GM06990 (cell line): Measurements from ENCODE around the gene WT1.

Experiments used
- DNase-seq: peaks from one replicate; pipeline ENCODE4 v3.0.0-alpha.2; 2011; ENCODE audit not compliant: insufficient read length; ENCODE audit errors: extremely low read depth
- H3K27me3 ChIP-seq: replicated peaks from 2 replicates; pipeline ENCODE4 v1.6.0; 2011; ENCODE audit warnings: low read length; ENCODE audit not compliant: control insufficient read depth, insufficient read depth
- H3K36me3 ChIP-seq: 2 replicates; pipeline ENCODE4 v1.5.1; 2011; ENCODE audit warnings: low read length; ENCODE audit not compliant: control insufficient read depth, insufficient read depth
- H3K4me3 ChIP-seq: replicated peaks from 2 replicates; pipeline ENCODE4 v1.5.1; 2011; ENCODE audit warnings: low read depth, mild to moderate bottlenecking, control low read depth, low read length
- CTCF ChIP-seq: IDR thresholded peaks from 2 replicates; pipeline ENCODE4 v1.5.1; 2011; ENCODE audit warnings: low read length, control low read depth, mild to moderate bottlenecking, inconsistent platforms; ENCODE audit not compliant: insufficient read depth, poor library complexity, severe bottlenecking

Gene WT1

GRCh38 chr11:32400670-32401369 lies 34.5 kb downstream of the WT1 start:
- no peaks in the 10 kb centered on the region for H3K36me3 ChIP-seq
- no peak for TF ChIP-seq CTCF
- H3K4me3 ChIP-seq: no peak overlapping the region
- peaks cover 1% of the 10 kb centered on the region for H3K27me3 ChIP-seq
- DNase-seq: no peak

GRCh38 chr11:32400196-32400595 lies 35.1 kb downstream of the WT1 start:
- Histone ChIP-seq H3K4me3 (no peak overlapping the region), H3K27me3 (peaks cover 1% of the 10 kb centered on the region), H3K36me3 (no peaks in the 10 kb centered on the region)
- no peak for TF ChIP-seq CTCF
- no peak for DNase-seq

- no peak for TF ChIP-seq CTCF
- Histone ChIP-seq H3K36me3 (no peaks in the 10 kb centered on the region), H3K4me3 (no peak overlapping the region), H3K27me3 (peaks cover 1% of the 10 kb centered on the region)
- no peak for DNase-seq
These were observed 38.3 kb downstream of the WT1 start for GRCh38 chr11:32396991-32397390.

- DNase-seq: no peak
- Histone ChIP-seq H3K27me3 (peaks cover 1% of the 10 kb centered on the region), H3K36me3 (no peaks in the 10 kb centered on the region), H3K4me3 (peak overlapping the region; percentile 26; the same call in 1 of the 2 replicates)
- no peak for TF ChIP-seq CTCF
These were observed 39.0 kb downstream of the WT1 start for GRCh38 chr11:32396331-32396730.

GRCh38 chr11:32395127-32395526 lies 40.2 kb downstream of the WT1 start:
- peaks cover 1% of the 10 kb centered on the region for H3K27me3 ChIP-seq
- no peak overlapping the region for H3K4me3 ChIP-seq
- no peak for DNase-seq
- no peaks in the 10 kb centered on the region for H3K36me3 ChIP-seq
- no peak for TF ChIP-seq CTCF

GRCh38 chr11:32392840-32393239 lies 42.5 kb downstream of the WT1 start:
- H3K4me3 ChIP-seq: no peak overlapping the region
- no peak for DNase-seq
- TF ChIP-seq CTCF: no peak
- H3K36me3 ChIP-seq: no peaks in the 10 kb centered on the region
- H3K27me3 ChIP-seq: peaks cover 1% of the 10 kb centered on the region; the same call in 1 of the 2 replicates
